ENCODE measurements around the gene ASAP2. TPM values are rescaled to one million over a fixed set of nuclear protein-coding genes. Genes with fewer than 3 reads are reported as not detected.

The ASAP2 gene
- total RNA-seq, 1 experiment from 2014 or later = 12.6 TPM

GRCh38 chr2:9214873-9215272, 8.3 kb downstream of the ASAP2 start:
- Mint-ChIP-seq H3K4me3 (no peak overlapping the region), H3K9me3 (no peaks in the 10 kb centered on the region), H3K4me1 (peaks cover 21 to 31% of the 10 kb centered on the region in 2 experiments), H3K27me3 (ENCODE audit: low read depth) (peaks cover 60% of the 10 kb centered on the region), H3K36me3 (ENCODE audit: insufficient read depth in 1 of 3, low read depth in 3 of 3) (peaks cover 0 to 10% (median 2%) of the 10 kb centered on the region in 3 experiments; a peak in 4 of 7 replicates), H3K27ac (no peak overlapping the region)
- Histone ChIP-seq H3K79me1 (ENCODE audit: insufficient read depth, low read depth, low read length, poor library complexity, severe bottlenecking) (no peaks in the 10 kb centered on the region), H3T11ph (ENCODE audit: low read length) (no peak overlapping the region), H2BK20ac (ENCODE audit: low read depth, low read length, poor library complexity, severe bottlenecking) (no peak overlapping the region), H3K27ac (ENCODE audit: insufficient read length, low read depth, low read length) (no peak overlapping the region), H2BK15ac (ENCODE audit: low read depth, low read length) (no peak overlapping the region), H4K5ac (ENCODE audit: insufficient read length, low read depth, low read length) (no peak overlapping the region), H3K14ac (ENCODE audit: insufficient read depth, low read length) (no peak overlapping the region), H3K18ac (ENCODE audit: insufficient read length, low read depth, low read length) (no peak overlapping the region), H2BK120ac (ENCODE audit: low read depth, low read length, poor library complexity, severe bottlenecking) (no peak overlapping the region), H3K27me3 (ENCODE audit: insufficient read depth, low read length) (no peaks in the 10 kb centered on the region; the same call in 1 of the 2 replicates), H2BK5ac (ENCODE audit: insufficient read length, low read length) (no peak overlapping the region), H3K79me2 (ENCODE audit: insufficient read depth, low read length) (no peaks in the 10 kb centered on the region; the same call in 1 of the 2 replicates), H2AFZ (ENCODE audit: low read length) (no peak overlapping the region), H4K8ac (replicated peaks; ENCODE audit: insufficient read length, low read depth, low read length) (no peak overlapping the region), H3K23ac (ENCODE audit: insufficient read length, low read depth, low read length) (no peak overlapping the region), H2AK5ac (ENCODE audit: insufficient read length, low read length) (no peak overlapping the region), H3K4me2 (ENCODE audit: insufficient read depth, insufficient read length, low read length) (no peak overlapping the region), H3K4me1 (ENCODE audit: insufficient read depth, low read length) (peaks cover 4% of the 10 kb centered on the region; the same call in 1 of the 2 replicates), H3K56ac (ENCODE audit: insufficient read length, low read depth, low read length) (no peak overlapping the region), H3K9me3 (ENCODE audit: control insufficient read depth, low read depth, low read length) (no peaks in the 10 kb centered on the region), H2BK12ac (ENCODE audit: insufficient read length, low read depth, low read length) (no peak overlapping the region), H3K9ac (ENCODE audit: extremely low read depth, insufficient read length, low read length) (no peak overlapping the region), H3K23me2 (ENCODE audit: insufficient read length, low read depth, low read length, poor library complexity, severe bottlenecking) (no peaks in the 10 kb centered on the region), H3K4ac (ENCODE audit: low read depth, low read length) (no peak overlapping the region), H4K20me1 (ENCODE audit: control insufficient read depth, insufficient read depth, insufficient read length) (no peaks in the 10 kb centered on the region), H4K91ac (ENCODE audit: insufficient read length, low read depth, low read length) (no peak overlapping the region)
- no peak for DNase-seq
- TF ChIP-seq, protein P1, sequence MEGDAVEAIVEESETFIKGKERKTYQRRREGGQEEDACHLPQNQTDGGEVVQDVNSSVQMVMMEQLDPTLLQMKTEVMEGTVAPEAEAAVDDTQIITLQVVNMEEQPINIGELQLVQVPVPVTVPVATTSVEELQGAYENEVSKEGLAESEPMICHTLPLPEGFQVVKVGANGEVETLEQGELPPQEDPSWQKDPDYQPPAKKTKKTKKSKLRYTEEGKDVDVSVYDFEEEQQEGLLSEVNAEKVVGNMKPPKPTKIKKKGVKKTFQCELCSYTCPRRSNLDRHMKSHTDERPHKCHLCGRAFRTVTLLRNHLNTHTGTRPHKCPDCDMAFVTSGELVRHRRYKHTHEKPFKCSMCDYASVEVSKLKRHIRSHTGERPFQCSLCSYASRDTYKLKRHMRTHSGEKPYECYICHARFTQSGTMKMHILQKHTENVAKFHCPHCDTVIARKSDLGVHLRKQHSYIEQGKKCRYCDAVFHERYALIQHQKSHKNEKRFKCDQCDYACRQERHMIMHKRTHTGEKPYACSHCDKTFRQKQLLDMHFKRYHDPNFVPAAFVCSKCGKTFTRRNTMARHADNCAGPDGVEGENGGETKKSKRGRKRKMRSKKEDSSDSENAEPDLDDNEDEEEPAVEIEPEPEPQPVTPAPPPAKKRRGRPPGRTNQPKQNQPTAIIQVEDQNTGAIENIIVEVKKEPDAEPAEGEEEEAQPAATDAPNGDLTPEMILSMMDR (conservative IDR thresholded peaks at IDR 0.05) = no peak
- no CpG with 5 or more reads among the region's 8 CpGs for WGBS (ENCODE audit: extremely low coverage, insufficient read length, low lambda C conversion rate)

Measured in H9 (cell line).